ENCODE measurements around the gene LRRC8C.

LRRC8C gene

DNA sequence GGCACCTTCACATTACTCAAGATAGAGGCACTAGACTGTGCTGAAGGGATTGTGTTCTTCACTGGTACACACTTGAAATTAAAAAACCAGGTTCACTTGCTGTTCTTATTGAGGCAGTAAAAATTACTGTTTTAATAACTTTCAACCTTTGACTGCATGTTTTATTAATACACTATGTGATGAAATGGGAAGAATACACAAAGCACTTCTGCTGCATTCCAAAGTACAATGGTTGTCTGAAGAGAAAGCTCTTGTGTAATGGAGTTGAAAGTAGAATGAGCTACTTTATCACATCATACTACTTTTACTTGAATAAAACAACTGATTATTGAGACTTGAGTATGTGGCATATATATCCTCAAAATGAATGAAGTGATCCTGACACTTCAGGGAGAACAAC, 49.7 kb downstream of the LRRC8C start:
- Histone ChIP-seq H3K4me3 (ENCODE audit: low read depth, low read length) (no peak overlapping the region), H4K8ac (ENCODE audit: low read depth, low read length) (no peak overlapping the region), H3K4ac (ENCODE audit: low read depth, low read length) (no peak overlapping the region), H2AFZ (ENCODE audit: insufficient read depth, low read length, poor library complexity) (no peak overlapping the region), H3K4me2 (ENCODE audit: low read length) (no peak overlapping the region), H4K91ac (ENCODE audit: low read depth, low read length) (no peak overlapping the region), H3K9me3 (ENCODE audit: insufficient read depth, low read depth, low read length) (no peaks in the 10 kb centered on the region), H2BK5ac (ENCODE audit: low read depth, low read length, poor library complexity) (no peak overlapping the region), H2BK120ac (ENCODE audit: insufficient read depth, low read length, poor library complexity) (no peak overlapping the region), H3K36me3 (ENCODE audit: control insufficient read depth in 1 of 2, insufficient read depth in 2 of 2, low read length in 2 of 2) (no peaks in the 10 kb centered on the region), H2AK5ac (ENCODE audit: low read length) (no peak overlapping the region), H3K18ac (ENCODE audit: low read length) (no peak overlapping the region), H3K23ac (ENCODE audit: low read length) (no peak overlapping the region), H2BK12ac (ENCODE audit: low read length) (no peak overlapping the region), H3K4me1 (ENCODE audit: control insufficient read depth in 1 of 2, insufficient read depth in 2 of 2, low read length in 2 of 2) (no peaks in the 10 kb centered on the region), H3K9ac (ENCODE audit: low read length) (no peak overlapping the region), H3K27ac (ENCODE audit: low read depth, low read length) (no peak overlapping the region), H3K79me1 (ENCODE audit: low read length) (no peaks in the 10 kb centered on the region), H3K27me3 (ENCODE audit: insufficient read depth, low read length) (no peaks in the 10 kb centered on the region), H3K14ac (ENCODE audit: low read length) (no peak overlapping the region), H4K12ac (ENCODE audit: low read depth, low read length) (no peak overlapping the region), H3K79me2 (ENCODE audit: control insufficient read depth, insufficient read depth, low read length, poor library complexity) (no peaks in the 10 kb centered on the region)
- no peak for DNase-seq

DNA sequence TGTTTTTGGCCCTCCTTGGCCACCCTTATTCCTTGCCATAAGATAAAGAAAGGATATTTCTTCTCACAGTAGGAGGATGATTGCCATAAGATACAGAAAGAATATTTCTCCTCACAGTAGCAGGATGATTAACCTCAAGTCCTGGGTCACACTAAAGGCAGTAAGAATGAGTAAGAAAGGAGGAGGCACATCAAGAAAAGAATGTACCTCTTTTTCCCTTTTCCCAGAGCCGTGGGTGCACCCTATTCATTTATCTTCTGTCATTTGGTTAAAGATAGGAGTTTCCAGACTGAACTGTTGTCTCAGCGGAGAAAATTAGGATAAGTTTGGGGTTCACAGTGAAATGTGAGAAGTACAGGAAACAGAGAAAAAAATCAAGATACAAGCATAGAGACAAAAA, 52.5 kb downstream of the LRRC8C start:
- H3K23ac ChIP-seq (ENCODE audit: low read length) = no peak overlapping the region
- H4K12ac ChIP-seq (ENCODE audit: low read depth, low read length) = no peak overlapping the region
- no peaks in the 10 kb centered on the region for H3K36me3 ChIP-seq (ENCODE audit: control insufficient read depth in 1 of 2, insufficient read depth in 2 of 2, low read length in 2 of 2)
- H3K79me2 ChIP-seq (ENCODE audit: control insufficient read depth, insufficient read depth, low read length, poor library complexity) = no peaks in the 10 kb centered on the region
- H3K4me2 ChIP-seq (ENCODE audit: low read length) = no peak overlapping the region
- H3K4me3 ChIP-seq (ENCODE audit: low read depth, low read length) = no peak overlapping the region
- no CpG with 5 or more reads among the region's 2 CpGs for WGBS (ENCODE audit: extremely low coverage, insufficient coverage, insufficient read length)
- H3K9me3 ChIP-seq (ENCODE audit: insufficient read depth, low read depth, low read length) = no peaks in the 10 kb centered on the region
- no peak for DNase-seq
- H3K14ac ChIP-seq (ENCODE audit: low read length) = no peak overlapping the region
- no peak overlapping the region for H3K27ac ChIP-seq (ENCODE audit: low read depth, low read length)
- no peaks in the 10 kb centered on the region for H3K27me3 ChIP-seq (ENCODE audit: insufficient read depth, low read length)
- H3K79me1 ChIP-seq (ENCODE audit: low read length) = no peaks in the 10 kb centered on the region
- H2AFZ ChIP-seq (ENCODE audit: insufficient read depth, low read length, poor library complexity) = no peak overlapping the region
- H3K18ac ChIP-seq (ENCODE audit: low read length) = no peak overlapping the region
- no peak overlapping the region for H4K8ac ChIP-seq (ENCODE audit: low read depth, low read length)
- H2BK5ac ChIP-seq (ENCODE audit: low read depth, low read length, poor library complexity) = no peak overlapping the region
- no peak overlapping the region for H2BK12ac ChIP-seq (ENCODE audit: low read length)
- H3K4ac ChIP-seq (ENCODE audit: low read depth, low read length) = no peak overlapping the region
- no peak overlapping the region for H2AK5ac ChIP-seq (ENCODE audit: low read length)
- no peak overlapping the region for H4K91ac ChIP-seq (ENCODE audit: low read depth, low read length)
- H3K4me1 ChIP-seq (ENCODE audit: control insufficient read depth in 1 of 2, insufficient read depth in 2 of 2, low read length in 2 of 2) = no peaks in the 10 kb centered on the region
- no peak overlapping the region for H3K9ac ChIP-seq (ENCODE audit: low read length)
- no peak overlapping the region for H2BK120ac ChIP-seq (ENCODE audit: insufficient read depth, low read length, poor library complexity)

DNA sequence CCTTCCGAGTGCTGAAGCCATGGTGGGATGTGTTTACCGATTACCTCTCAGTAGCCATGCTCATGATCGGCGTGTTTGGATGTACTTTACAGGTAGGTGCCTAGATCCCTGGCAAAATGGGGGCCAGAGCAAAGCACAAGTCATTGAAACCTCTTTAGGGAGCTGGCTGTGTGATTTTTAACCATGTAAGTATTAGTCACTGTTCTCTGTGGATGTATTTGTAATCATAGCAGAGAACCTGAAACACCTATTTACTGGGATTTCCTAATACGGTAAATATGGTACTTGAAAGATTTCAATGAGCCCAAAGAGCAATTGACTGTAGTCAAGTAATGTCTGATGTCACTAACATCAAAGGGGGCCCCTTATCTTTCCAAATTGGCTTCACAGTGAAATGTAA, 53.6 kb downstream of the LRRC8C start:
- H3K79me1 ChIP-seq (ENCODE audit: low read length) = no peaks in the 10 kb centered on the region
- no CpG with 5 or more reads among the region's 5 CpGs for WGBS (ENCODE audit: extremely low coverage, insufficient coverage, insufficient read length)
- DNase-seq = no peak
- no peak overlapping the region for H4K12ac ChIP-seq (ENCODE audit: low read depth, low read length)
- no peak overlapping the region for H2AK5ac ChIP-seq (ENCODE audit: low read length)
- no peaks in the 10 kb centered on the region for H3K79me2 ChIP-seq (ENCODE audit: control insufficient read depth, insufficient read depth, low read length, poor library complexity)
- H3K18ac ChIP-seq (ENCODE audit: low read length) = no peak overlapping the region
- no peaks in the 10 kb centered on the region for H3K4me1 ChIP-seq (ENCODE audit: control insufficient read depth in 1 of 2, insufficient read depth in 2 of 2, low read length in 2 of 2)
- no peak overlapping the region for H4K8ac ChIP-seq (ENCODE audit: low read depth, low read length)
- H4K91ac ChIP-seq (ENCODE audit: low read depth, low read length) = no peak overlapping the region
- H3K27ac ChIP-seq (ENCODE audit: low read depth, low read length) = no peak overlapping the region
- H3K23ac ChIP-seq (ENCODE audit: low read length) = no peak overlapping the region
- H3K27me3 ChIP-seq (ENCODE audit: insufficient read depth, low read length) = no peaks in the 10 kb centered on the region
- no peaks in the 10 kb centered on the region for H3K36me3 ChIP-seq (ENCODE audit: control insufficient read depth in 1 of 2, insufficient read depth in 2 of 2, low read length in 2 of 2)
- H3K4me2 ChIP-seq (ENCODE audit: low read length) = no peak overlapping the region
- H2AFZ ChIP-seq (ENCODE audit: insufficient read depth, low read length, poor library complexity) = no peak overlapping the region
- H3K4ac ChIP-seq (ENCODE audit: low read depth, low read length) = no peak overlapping the region
- no peak overlapping the region for H2BK5ac ChIP-seq (ENCODE audit: low read depth, low read length, poor library complexity)
- no peak overlapping the region for H2BK12ac ChIP-seq (ENCODE audit: low read length)
- H2BK120ac ChIP-seq (ENCODE audit: insufficient read depth, low read length, poor library complexity) = no peak overlapping the region
- no peak overlapping the region for H3K4me3 ChIP-seq (ENCODE audit: low read depth, low read length)
- no peak overlapping the region for H3K9ac ChIP-seq (ENCODE audit: low read length)
- no peak overlapping the region for H3K14ac ChIP-seq (ENCODE audit: low read length)
- H3K9me3 ChIP-seq (ENCODE audit: insufficient read depth, low read depth, low read length) = no peaks in the 10 kb centered on the region

DNA sequence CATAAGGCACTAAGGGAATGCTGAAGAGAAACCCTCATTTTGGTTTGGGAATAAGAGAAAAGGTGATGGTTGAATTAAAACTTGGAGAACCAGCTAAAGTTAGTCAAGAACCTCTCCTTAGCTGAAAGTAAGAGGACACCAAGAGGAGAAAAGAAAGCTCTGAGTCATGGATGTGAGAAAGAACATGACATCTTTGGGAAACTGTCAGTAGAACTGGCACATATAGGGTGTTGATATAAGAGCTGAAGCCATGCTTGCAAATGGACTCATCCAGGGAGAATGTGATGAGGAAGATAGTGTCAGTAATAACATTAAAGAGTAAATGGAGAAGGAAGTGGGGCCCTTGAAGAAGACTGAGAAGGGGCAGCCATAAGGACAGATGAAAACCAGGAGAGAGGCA, 54.3 kb downstream of the LRRC8C start:
- no peaks in the 10 kb centered on the region for H3K4me1 ChIP-seq (ENCODE audit: control insufficient read depth in 1 of 2, insufficient read depth in 2 of 2, low read length in 2 of 2)
- no peak overlapping the region for H4K8ac ChIP-seq (ENCODE audit: low read depth, low read length)
- no peak overlapping the region for H3K4me2 ChIP-seq (ENCODE audit: low read length)
- H3K9ac ChIP-seq (ENCODE audit: low read length) = no peak overlapping the region
- no peak overlapping the region for H3K27ac ChIP-seq (ENCODE audit: low read depth, low read length)
- no peak overlapping the region for H4K12ac ChIP-seq (ENCODE audit: low read depth, low read length)
- no peak overlapping the region for H3K23ac ChIP-seq (ENCODE audit: low read length)
- H3K27me3 ChIP-seq (ENCODE audit: insufficient read depth, low read length) = no peaks in the 10 kb centered on the region
- H3K14ac ChIP-seq (ENCODE audit: low read length) = no peak overlapping the region
- no peak overlapping the region for H3K4me3 ChIP-seq (ENCODE audit: low read depth, low read length)
- DNase-seq = no peak
- no peaks in the 10 kb centered on the region for H3K36me3 ChIP-seq (ENCODE audit: control insufficient read depth in 1 of 2, insufficient read depth in 2 of 2, low read length in 2 of 2)
- H2BK120ac ChIP-seq (ENCODE audit: insufficient read depth, low read length, poor library complexity) = no peak overlapping the region
- H2AFZ ChIP-seq (ENCODE audit: insufficient read depth, low read length, poor library complexity) = no peak overlapping the region
- no peaks in the 10 kb centered on the region for H3K79me1 ChIP-seq (ENCODE audit: low read length)
- no peaks in the 10 kb centered on the region for H3K9me3 ChIP-seq (ENCODE audit: insufficient read depth, low read depth, low read length)
- no peak overlapping the region for H3K18ac ChIP-seq (ENCODE audit: low read length)
- H2AK5ac ChIP-seq (ENCODE audit: low read length) = no peak overlapping the region
- no peak overlapping the region for H2BK12ac ChIP-seq (ENCODE audit: low read length)
- H3K4ac ChIP-seq (ENCODE audit: low read depth, low read length) = no peak overlapping the region
- no peak overlapping the region for H2BK5ac ChIP-seq (ENCODE audit: low read depth, low read length, poor library complexity)
- H4K91ac ChIP-seq (ENCODE audit: low read depth, low read length) = no peak overlapping the region
- no peaks in the 10 kb centered on the region for H3K79me2 ChIP-seq (ENCODE audit: control insufficient read depth, insufficient read depth, low read length, poor library complexity)

DNA sequence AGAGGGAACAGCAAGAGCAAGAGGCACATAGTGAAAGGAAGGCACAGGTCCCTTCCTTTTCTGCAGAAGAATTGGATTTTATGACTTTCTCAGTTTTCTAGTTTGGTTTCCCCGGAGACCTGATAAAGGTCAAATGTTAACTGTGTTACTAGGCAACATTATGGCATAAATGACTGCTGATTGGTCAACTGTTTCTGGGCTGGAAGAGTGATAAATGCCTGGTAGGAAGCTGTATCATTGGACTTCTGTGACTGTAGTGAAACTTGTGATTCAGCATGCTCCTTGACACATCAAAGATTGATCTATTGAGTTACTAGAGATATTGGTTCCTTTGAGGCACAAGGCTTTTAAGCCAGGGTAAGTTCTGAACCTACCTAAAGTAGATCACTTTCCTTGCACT, 55.7 kb downstream of the LRRC8C start:
- Histone ChIP-seq H2BK5ac (ENCODE audit: low read depth, low read length, poor library complexity) (no peak overlapping the region), H3K4me2 (ENCODE audit: low read length) (no peak overlapping the region), H3K9ac (ENCODE audit: low read length) (no peak overlapping the region), H3K14ac (ENCODE audit: low read length) (no peak overlapping the region), H3K79me1 (ENCODE audit: low read length) (no peaks in the 10 kb centered on the region), H2BK120ac (ENCODE audit: insufficient read depth, low read length, poor library complexity) (no peak overlapping the region), H4K12ac (ENCODE audit: low read depth, low read length) (no peak overlapping the region), H4K91ac (ENCODE audit: low read depth, low read length) (no peak overlapping the region), H3K9me3 (ENCODE audit: insufficient read depth, low read depth, low read length) (no peaks in the 10 kb centered on the region), H2BK12ac (ENCODE audit: low read length) (no peak overlapping the region), H3K4me1 (ENCODE audit: control insufficient read depth in 1 of 2, insufficient read depth in 2 of 2, low read length in 2 of 2) (peaks cover 0 to 4% of the 10 kb centered on the region in 2 experiments), H3K27me3 (ENCODE audit: insufficient read depth, low read length) (no peaks in the 10 kb centered on the region), H3K23ac (ENCODE audit: low read length) (no peak overlapping the region), H3K4ac (ENCODE audit: low read depth, low read length) (no peak overlapping the region), H3K4me3 (ENCODE audit: low read depth, low read length) (no peak overlapping the region), H4K8ac (ENCODE audit: low read depth, low read length) (no peak overlapping the region), H2AFZ (ENCODE audit: insufficient read depth, low read length, poor library complexity) (no peak overlapping the region), H3K79me2 (ENCODE audit: control insufficient read depth, insufficient read depth, low read length, poor library complexity) (no peaks in the 10 kb centered on the region), H2AK5ac (ENCODE audit: low read length) (no peak overlapping the region), H3K27ac (ENCODE audit: low read depth, low read length) (no peak overlapping the region), H3K36me3 (ENCODE audit: control insufficient read depth in 1 of 2, insufficient read depth in 2 of 2, low read length in 2 of 2) (no peaks in the 10 kb centered on the region), H3K18ac (ENCODE audit: low read length) (no peak overlapping the region)
- no peak for DNase-seq
- WGBS (ENCODE audit: extremely low coverage, insufficient coverage, insufficient read length) = no CpG with 5 or more reads among the region's 1 CpG
